K562 (cell line): Measurements from ENCODE around the gene CD40. TPM values are rescaled to one million over a fixed set of nuclear protein-coding genes. Genes with fewer than 3 reads are reported as not detected.

Source experiments
- ASH1L ChIP-seq: fragments of 450-650 bp; IDR thresholded peaks from 2 replicates; pipeline ENCODE4 v1.6.1; 2018; ENCODE audit warnings: borderline replicate concordance, mild to moderate bottlenecking, low read depth; ENCODE audit not compliant: partially characterized antibody
- MYBL2 ChIP-seq, 2 experiments: fragments of 450-650 bp in 1 of 2; sonication (generic) in 1 of 2; formaldehyde crosslinking in 1 of 2; IDR thresholded peaks; 2 replicates each; pipeline versions ENCODE4 v1.6.1 to v1.8.1; 2017 to 2022; ENCODE audit warnings: borderline replicate concordance in 1 of 2, inconsistent platforms in 1 of 2, low read depth in 1 of 2, mild to moderate bottlenecking in 1 of 2, missing genetic modification reagents in 1 of 2, moderate library complexity in 1 of 2
- NR4A1 ChIP-seq, 2 experiments: fragments of 250-450 bp in 1 of 2; fragments of 450-650 bp in 1 of 2; sonication (Bioruptor Pico) in 1 of 2; IDR thresholded peaks; 2 replicates each; pipeline versions ENCODE4 v1.4.0 to v1.6.1; 2016 to 2020; ENCODE audit warnings: mild to moderate bottlenecking in 2 of 2, missing compliant biosample characterization in 1 of 2, missing genetic modification characterization in 1 of 2, moderate library complexity in 1 of 2
- ZBED1 ChIP-seq: IDR thresholded peaks from 2 replicates; pipeline ENCODE4 v1.6.1; 2014
- ZC3H4 ChIP-seq: sonication (generic); formaldehyde crosslinking; IDR thresholded peaks from 2 replicates; pipeline ENCODE4 v1.9.0; 2021; ENCODE audit warnings: missing genetic modification reagents, borderline replicate concordance
- ZNF316 ChIP-seq: fragments of 450-650 bp; IDR thresholded peaks from 2 replicates; pipeline ENCODE4 v1.6.1; 2016
- ZNF717 ChIP-seq: fragments of 250-450 bp; sonication (Bioruptor Pico); IDR thresholded peaks from 2 replicates; pipeline ENCODE4 v1.5.0; 2021
- polyA plus RNA-seq, 8 experiments: library from polyadenylated mRNA; depleted of rRNA in 4 of 8; stranded (reverse) in 5 of 8; unstranded in 3 of 8; fragments of >200 nt; fragmentation: Nextera tagmentation in 2 of 8; fragmentation: Illumina TruSeq in 1 of 8; extraction: Ambion mirVana in 2 of 8; extraction: Trizol in 1 of 8; gene quantifications; 2 replicates each; pipeline versions ENCODE4 v1.2.1 to v1.2.3, GENCODE V29; 2011 to 2014; ENCODE audit warnings: inconsistent platforms in 1 of 8, missing spikeins in 1 of 8
- total RNA-seq, 7 experiments: library from RNA; depleted of rRNA in 6 of 7; stranded (reverse); fragments of >200 nt in 6 of 7; fragmentation: Illumina TruSeq in 2 of 7; extraction: Trizol in 2 of 7; gene quantifications; 2 replicates each; pipeline versions ENCODE4 v1.2.1 to v1.2.3, GENCODE V29; 2011 to 2021; ENCODE audit warnings: low replicate concordance in 1 of 7
- TF ChIP-seq, protein P1 (sequence below), 2 experiments: IDR thresholded peaks; 2 replicates each; pipeline ENCODE4 v1.6.1; 2012; ENCODE audit warnings: improper control_type of control experiment in 2 of 2, low read depth in 2 of 2, low read length in 2 of 2, borderline replicate concordance in 1 of 2
- TF ChIP-seq, protein P2 (sequence below): fragments of 250-450 bp; sonication (Bioruptor Pico); IDR thresholded peaks from 2 replicates; pipeline ENCODE4 v1.5.0; 2021; ENCODE audit warnings: mild to moderate bottlenecking, borderline replicate concordance

Gene CD40
- total and polyA plus RNA-seq, 9 of the 15 experiments (the other 6 are each of a cell fraction or from before 2014, with no cell fraction given): 0.76 to 3.7 (median 1.6) TPM

DNA sequence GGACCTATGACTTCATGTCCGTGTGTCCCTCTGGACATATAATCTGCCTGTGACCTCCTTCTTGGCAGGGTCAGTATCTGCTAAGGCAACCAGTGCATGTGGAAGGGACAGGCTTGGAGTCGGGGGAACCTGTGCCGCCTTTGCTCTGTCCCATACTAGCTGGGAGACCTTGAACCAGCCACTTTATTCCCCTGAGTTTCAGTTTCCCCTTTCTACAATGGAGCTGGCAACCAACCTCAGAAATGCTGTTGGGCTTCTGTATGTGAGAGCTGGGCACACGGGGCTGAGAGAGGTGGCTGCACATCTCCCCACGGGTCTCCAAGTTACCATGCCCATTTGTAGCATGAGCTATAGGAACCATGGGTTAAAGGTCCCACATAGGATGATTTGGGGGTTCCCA lies 53.8 kb downstream of the CD40 start (continued):
- TF ChIP-seq MYBL2 (IDR thresholded peaks at IDR 0.05; ENCODE audit: low read depth): no peak
- TF ChIP-seq MYBL2 (CRISPR knock-in tag; IDR thresholded peaks at IDR 0.05; ENCODE audit: borderline replicate concordance): no peak
- no peak for TF ChIP-seq ZNF717 (CRISPR knock-in tag)
- no peak for TF ChIP-seq ASH1L
- TF ChIP-seq NR4A1 (CRISPR knock-in tag; IDR thresholded peaks at IDR 0.05): no peak
- TF ChIP-seq NR4A1 (tag; IDR thresholded peaks at IDR 0.05): no peak
- TF ChIP-seq, protein P1, sequence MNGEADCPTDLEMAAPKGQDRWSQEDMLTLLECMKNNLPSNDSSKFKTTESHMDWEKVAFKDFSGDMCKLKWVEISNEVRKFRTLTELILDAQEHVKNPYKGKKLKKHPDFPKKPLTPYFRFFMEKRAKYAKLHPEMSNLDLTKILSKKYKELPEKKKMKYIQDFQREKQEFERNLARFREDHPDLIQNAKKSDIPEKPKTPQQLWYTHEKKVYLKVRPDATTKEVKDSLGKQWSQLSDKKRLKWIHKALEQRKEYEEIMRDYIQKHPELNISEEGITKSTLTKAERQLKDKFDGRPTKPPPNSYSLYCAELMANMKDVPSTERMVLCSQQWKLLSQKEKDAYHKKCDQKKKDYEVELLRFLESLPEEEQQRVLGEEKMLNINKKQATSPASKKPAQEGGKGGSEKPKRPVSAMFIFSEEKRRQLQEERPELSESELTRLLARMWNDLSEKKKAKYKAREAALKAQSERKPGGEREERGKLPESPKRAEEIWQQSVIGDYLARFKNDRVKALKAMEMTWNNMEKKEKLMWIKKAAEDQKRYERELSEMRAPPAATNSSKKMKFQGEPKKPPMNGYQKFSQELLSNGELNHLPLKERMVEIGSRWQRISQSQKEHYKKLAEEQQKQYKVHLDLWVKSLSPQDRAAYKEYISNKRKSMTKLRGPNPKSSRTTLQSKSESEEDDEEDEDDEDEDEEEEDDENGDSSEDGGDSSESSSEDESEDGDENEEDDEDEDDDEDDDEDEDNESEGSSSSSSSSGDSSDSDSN (IDR thresholded peaks at IDR 0.05; ENCODE audit: borderline replicate concordance in 1 of 2, low read depth in 2 of 2, low read length in 2 of 2): no peak
- TF ChIP-seq ZBED1: no peak
- TF ChIP-seq ZC3H4 (CRISPR knock-in tag): no peak
- TF ChIP-seq, protein P2, sequence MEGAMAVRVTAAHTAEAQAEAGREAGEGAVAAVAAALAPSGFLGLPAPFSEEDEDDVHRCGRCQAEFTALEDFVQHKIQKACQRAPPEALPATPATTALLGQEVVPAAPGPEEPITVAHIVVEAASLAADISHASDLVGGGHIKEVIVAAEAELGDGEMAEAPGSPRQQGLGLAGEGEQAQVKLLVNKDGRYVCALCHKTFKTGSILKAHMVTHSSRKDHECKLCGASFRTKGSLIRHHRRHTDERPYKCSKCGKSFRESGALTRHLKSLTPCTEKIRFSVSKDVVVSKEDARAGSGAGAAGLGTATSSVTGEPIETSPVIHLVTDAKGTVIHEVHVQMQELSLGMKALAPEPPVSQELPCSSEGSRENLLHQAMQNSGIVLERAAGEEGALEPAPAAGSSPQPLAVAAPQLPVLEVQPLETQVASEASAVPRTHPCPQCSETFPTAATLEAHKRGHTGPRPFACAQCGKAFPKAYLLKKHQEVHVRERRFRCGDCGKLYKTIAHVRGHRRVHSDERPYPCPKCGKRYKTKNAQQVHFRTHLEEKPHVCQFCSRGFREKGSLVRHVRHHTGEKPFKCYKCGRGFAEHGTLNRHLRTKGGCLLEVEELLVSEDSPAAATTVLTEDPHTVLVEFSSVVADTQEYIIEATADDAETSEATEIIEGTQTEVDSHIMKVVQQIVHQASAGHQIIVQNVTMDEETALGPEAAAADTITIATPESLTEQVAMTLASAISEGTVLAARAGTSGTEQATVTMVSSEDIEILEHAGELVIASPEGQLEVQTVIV (CRISPR knock-in tag): no peak
- no peak for TF ChIP-seq ZNF316
- TF ChIP-seq, all 486 proteins: peak for 0
